ENCODE measurements around the gene C19orf12. TPM values are rescaled to one million over a fixed set of nuclear protein-coding genes. Genes with fewer than 3 reads are reported as not detected.
A peak's percentile ranks its signal among the peaks of the same experiment; 100 is the strongest.

Gene C19orf12
- total RNA-seq, 1 experiment from 2014 or later = 33.0 TPM

DNA sequence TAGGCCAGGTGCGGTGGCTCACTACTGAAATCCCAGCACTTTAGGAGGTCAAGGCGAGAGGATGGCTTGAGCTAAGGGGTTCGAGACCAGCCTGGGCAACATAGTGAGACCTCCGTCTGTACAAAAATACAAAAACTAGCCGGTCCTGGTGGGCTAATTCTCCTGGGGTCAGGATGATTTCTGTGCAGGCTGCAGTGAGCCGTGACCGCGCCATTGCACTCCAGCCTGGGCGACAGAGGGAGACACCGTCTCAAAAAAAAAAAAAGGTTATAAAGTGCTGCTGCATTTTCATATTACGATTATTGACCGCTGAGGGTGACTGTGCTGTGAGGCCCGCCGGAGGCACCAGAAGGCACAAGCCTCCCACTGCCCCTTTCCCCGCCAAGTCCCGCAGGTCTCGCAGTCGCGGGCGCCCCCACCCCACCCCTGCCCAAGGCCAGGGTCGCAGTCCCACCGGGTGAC is 50.3 kb downstream of the C19orf12 start:
- no peak for DNase-seq (ENCODE audit: low read depth)

DNA sequence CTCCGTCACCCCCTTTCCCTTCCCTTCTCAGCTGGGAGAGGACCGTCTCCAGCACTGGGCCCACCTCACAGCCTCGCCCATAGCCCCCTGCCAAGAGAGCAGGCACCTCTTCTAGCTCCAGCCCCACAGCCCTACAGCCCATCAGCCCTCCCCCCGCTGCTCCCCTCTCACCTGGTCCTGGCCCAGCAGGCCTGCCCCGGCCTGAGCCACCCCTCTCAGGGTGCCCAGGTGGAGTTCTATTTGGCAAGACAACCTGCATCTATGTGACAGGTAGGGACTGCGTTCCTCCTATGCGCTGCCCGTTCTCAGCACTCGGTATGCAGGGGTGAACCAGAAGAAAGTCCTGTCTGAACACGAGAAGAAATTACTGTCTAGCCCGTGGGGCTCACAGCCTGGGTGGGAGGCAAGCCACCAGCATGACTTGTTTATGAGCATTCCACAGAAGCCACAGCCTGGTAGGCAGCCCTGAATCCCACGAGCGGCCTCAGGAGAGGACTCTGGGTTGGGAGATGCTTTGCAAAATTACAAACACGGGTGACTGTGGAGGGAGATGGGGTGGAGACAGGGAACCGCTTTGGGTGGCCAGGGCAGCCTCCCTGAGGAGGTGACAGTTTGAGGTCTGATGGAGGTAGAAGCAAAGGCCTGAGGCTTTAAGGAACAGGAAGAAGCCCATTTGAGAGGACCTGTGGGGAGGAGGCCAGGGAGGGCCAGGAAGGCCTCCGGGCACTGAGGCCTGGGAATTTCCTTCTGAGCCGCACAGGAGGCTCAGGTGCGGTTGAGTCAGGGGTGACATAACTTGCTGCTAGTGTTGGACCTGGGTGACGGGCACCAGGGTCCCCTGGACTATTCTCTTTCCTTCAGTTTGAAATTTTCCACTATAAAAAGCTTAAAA is 51.0 kb downstream of the C19orf12 start:
- DNase-seq (ENCODE audit: low read depth) = peak; percentile 74

DNA sequence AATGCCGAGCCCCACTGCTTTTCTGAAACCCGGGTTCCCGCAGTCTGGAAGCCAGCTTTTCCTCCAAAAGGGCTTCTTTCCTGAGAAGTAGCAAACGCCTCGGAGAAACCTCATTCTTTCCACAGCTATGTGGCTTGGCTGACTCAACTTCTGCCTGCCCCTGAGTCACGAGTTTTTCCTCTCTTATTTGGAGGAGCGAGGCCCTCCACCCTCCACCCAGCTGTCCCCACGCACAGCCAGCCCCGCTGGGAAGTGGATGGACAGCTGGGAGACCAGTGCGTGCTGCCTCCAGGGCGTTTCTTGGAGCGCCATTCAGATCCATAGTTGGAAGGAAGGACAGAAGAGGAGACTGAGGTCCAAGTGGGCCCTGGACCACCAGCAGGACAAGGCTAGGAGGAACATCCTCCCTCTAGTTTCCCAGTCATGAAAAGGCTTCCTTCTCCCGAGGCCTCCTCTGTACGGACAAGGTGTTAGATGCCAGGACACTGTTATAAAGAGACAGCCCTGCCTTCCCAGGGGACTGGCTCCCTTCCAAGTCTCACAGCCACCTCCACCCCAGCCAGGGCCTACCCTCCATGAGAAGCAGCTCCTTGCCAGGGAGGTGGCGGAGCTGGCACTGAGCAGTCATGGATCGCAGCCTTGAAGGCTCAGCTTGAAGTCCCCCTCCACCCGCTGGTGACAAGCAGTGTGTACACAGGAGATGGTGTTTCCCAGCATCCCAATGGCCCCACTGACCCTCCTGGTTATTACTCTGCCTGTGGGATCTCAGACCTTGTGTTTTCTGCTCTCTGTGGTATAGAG is 52.3 kb downstream of the C19orf12 start:
- peak; percentile 96 for DNase-seq (ENCODE audit: low read depth)

DNA sequence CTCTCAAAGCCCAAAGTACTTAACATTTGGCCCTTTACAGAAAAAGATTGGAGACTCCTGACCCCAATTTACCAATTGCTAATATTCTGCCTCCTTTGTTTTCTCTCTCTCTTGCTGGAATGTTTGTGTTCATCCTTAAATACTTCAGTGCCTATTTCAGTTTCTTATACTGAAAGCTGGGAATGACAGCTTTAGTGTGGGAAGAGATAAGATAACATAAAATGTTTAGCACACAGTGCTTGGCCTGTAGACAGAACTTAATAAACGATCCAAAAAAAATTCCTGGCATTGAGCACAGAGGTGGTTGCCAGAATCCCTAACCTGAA is 52.8 kb downstream of the C19orf12 start:
- DNase-seq (ENCODE audit: low read depth) = no peak

DNA sequence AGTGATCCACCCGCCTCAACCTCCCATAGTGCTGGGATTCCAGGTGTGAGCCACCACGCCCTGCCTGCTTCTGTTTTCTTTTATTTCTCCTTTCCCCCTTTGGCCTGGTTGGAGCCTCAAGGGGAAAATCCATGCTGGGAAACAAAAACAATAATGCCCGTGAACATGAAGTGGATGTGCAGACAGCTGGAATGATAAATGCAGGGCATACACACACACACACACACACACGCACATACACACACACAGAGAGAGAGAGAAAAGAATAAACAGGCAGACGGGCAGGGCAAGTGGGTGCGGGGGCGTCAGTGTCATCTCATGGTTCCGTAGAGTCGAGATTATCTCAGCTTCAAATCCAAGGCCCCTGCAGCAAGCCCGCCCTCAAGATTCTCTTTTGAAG is 54.2 kb downstream of the C19orf12 start:
- DNase-seq (ENCODE audit: low read depth) = no peak

DNA sequence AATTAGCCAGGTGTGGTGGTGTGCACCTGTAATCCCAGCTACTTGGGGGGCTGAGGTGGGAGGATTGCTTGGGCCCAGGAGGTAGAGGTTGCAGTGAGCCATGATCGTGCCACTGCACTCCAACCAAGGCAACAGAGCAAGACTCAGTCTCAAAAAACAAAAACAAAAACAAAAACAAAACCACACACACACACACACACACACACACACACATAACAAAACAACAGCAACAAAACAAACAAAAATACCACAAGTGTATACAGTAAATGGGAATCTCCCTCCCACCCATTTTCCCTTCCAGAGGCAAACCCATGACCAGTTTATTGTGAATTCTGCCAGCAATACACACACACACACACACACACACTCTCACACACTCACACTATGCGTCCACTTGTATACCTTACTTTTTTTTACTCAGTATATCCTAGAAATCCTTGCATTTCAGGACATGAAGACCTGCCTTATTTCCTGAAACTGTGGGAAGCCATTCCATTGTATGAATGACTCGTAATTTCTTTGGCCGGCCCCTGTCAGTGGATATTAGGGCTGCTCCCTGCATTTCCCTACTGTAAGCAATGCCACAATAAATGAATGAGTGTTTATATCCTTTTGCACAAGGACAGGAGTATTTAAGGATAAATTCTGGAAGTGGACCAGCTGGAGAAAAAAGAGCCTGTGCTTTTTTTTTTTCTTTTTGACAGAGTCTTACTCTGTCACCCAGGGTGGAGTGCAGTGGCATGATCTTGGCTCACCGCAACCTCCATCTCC is 56.7 kb downstream of the C19orf12 start:
- peak; percentile 18 for DNase-seq (ENCODE audit: low read depth)

DNA sequence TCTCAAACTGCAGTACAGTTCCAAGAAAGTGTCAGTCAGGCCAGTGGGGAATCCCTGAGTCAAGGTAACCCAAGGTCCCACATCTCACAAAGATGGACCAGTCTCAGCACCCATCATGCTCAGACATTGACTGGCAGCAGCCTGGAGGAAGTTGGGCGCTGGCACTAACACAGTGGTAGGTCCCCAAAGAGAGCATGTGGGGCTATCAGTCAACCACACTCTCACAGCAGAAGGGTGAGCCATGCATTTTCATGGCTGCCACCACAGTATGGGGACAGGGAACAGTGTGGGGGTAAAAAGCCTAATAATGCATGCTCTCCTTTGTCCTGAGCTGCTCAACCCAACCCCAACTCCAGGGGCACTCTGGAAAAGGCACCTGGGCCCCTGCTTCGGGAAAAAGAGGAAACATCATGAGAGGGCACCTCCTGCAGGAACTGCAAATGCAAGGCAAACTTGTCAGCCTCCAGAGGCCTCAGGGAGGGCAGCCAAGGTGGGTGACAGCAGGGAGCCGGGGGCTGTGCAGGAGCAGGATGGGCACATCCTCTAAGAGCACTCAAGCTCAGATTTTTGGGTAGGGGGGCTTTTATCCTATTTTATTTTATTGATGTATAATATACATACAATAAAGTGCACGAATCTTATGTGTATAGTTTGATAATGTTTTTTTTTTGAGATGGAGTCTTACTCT is 59.3 kb downstream of the C19orf12 start:
- DNase-seq (ENCODE audit: low read depth) = no peak

DNA sequence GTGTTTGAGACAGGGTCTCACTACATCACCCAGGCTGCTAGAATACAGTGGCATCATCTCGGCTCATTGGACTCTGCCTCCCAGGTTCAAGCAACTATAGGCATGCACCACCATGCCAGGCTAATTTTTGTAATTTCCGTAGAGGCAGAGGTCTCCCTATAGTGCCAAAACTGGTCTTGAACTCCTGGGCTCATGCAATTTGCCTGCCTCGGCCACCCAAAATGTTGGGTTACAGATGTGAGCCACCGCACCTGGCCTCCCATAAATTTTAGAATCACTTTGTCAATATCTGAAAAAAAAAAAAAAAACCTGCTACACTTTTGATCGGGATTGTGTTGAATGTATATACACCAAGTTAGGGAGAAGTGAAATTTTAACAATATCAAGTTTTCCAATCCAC is 61.7 kb downstream of the C19orf12 start:
- DNase-seq (ENCODE audit: low read depth) = no peak

DNA sequence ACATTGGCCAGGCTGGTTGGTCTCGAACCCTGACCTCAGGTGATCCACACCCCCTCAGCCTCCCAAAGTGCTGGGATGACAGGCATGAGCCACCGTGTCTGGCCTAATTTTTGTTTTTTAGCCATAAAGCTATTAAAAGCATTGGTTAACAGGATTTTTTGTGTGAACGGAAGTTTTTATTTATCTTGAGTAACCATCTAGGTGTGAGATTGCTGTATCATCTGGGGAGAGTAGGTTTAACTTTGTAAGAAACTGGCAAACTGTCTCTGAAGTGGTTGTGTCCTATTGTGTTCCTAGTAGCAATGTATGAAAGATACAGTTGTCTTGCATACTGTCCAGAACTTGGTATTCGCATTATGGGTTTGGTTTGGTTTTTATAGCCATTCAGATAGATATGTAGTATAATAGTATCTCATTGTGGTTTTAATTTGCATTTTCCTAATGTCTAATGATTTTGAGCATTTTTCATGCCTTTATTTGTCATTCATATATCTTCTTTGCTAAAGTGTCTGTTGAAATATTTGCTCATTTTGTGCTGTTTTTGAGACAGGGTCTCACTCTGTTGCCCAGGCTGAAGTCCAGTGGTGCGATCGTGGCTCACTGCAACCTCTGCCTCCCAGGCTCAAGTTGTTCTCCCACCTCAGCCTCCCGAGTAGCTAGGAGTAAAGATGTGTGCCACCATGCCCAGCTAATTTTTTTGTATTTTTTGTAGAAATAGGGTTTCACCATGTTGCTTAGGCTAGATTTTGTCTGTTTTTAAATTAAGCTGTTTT is 63.3 kb downstream of the C19orf12 start:
- no peak for DNase-seq (ENCODE audit: low read depth)

DNA sequence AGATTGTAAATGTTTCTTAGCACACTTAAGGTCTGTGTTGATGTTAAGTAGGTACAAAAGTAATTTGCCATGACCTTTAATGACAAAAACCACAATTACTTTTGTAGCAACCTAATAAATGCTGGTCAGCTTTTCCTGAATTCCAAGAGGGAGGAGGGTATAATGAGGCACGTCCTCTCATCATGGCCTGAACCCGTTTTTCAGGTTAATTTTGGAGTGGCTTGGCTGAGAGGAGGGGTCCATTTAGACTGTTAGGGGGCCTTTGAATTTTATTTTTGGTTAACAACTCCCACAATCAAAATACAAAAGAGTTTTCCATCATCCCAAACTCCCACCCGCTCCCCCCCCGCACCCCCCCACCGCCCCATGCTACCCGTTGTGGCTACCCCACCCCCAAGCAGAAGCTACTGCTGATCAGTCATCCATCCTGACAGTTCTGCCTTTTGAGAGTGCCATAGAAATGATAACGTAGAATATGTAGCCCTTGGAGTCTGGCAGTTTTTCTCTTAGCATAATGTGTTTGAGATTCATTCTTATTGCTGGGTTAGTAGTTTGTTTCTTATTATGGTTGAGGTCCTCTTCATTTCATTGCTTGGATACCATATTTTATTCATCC is 64.2 kb downstream of the C19orf12 start:
- DNase-seq (ENCODE audit: low read depth) = no peak

Other genes starting within 250 kb of the C19orf12 start
- not detected in 2 replicates for gene VSTM2B, start 189.3 kb downstream of the C19orf12 start, total RNA-seq (2014; rRNA removed; shearing (Covaris generic))
- 134 and 145 TPM in 2 replicates for gene POP4, start 109.0 kb downstream of the C19orf12 start, total RNA-seq (2014; rRNA removed; shearing (Covaris generic))
- 12.9 and 14.3 TPM in 2 replicates for gene PLEKHF1, start 49.8 kb downstream of the C19orf12 start, total RNA-seq (2014; rRNA removed; shearing (Covaris generic))
- gene CCNE1, start 96.7 kb upstream of the C19orf12 start, total RNA-seq (2014; rRNA removed; shearing (Covaris generic)) = 13.5 and 15.1 TPM in 2 replicates
- 49.8 and 77.7 TPM in 2 replicates for gene URI1, start 227.0 kb upstream of the C19orf12 start, total RNA-seq (2014; rRNA removed; shearing (Covaris generic))